ENCODE measurements around the gene KCTD19. TPM values are rescaled to one million over a fixed set of nuclear protein-coding genes. Genes with fewer than 3 reads are reported as not detected.

KCTD19 gene
- total and polyA plus RNA-seq, 4 donors = 0.07 to 5.1 (median 0.32) TPM

- Histone ChIP-seq H3K9me3 (ENCODE audit: control insufficient read depth in 4 of 4, insufficient read depth in 3 of 4, low read length in 3 of 4) (no peaks in the 10 kb centered on the region), H3K4me3 (no peak overlapping the region), H3K36me3 (ENCODE audit: control insufficient read depth in 4 of 4, insufficient read depth in 4 of 4, low read length in 4 of 4) (no peaks in the 10 kb centered on the region), H3K4me1 (ENCODE audit: control insufficient read depth in 5 of 5, insufficient read depth in 5 of 5, low read length in 5 of 5) (peaks cover 0 to 10% (median 0%) of the 10 kb centered on the region in 5 donors), H3K9ac (ENCODE audit: insufficient read depth in 1 of 2, low read length in 2 of 2) (no peak overlapping the region), H3K27ac (ENCODE audit: low read depth in 1 of 2, low read length in 1 of 2) (no peak overlapping the region), H3K27me3 (ENCODE audit: control insufficient read depth in 3 of 3, insufficient read depth in 3 of 3, low read length in 2 of 3) (no peaks in the 10 kb centered on the region)
- TF ChIP-seq CTCF (IDR thresholded peaks at IDR 0.05; ENCODE audit: control extremely low read depth, extremely low read depth) = no peak
- WGBS, 2 donors = 72 to 86% methylated on average over 5 of the region's 5 CpGs
- DNase-seq (no peak), ATAC-seq (ENCODE audit: insufficient read depth, low FRiP score) (no peak)
These were observed 3.4 kb upstream of the KCTD19 start for GRCh38 chr16:67329901-67330300.

- no peak for TF ChIP-seq CTCF (IDR thresholded peaks at IDR 0.05; ENCODE audit: control extremely low read depth, extremely low read depth)
- no peak for ATAC-seq (ENCODE audit: insufficient read depth, low FRiP score)
- Histone ChIP-seq H3K36me3 (ENCODE audit: control insufficient read depth in 4 of 4, insufficient read depth in 4 of 4, low read length in 4 of 4) (no peaks in the 10 kb centered on the region), H3K4me3 (no peak overlapping the region), H3K27ac (ENCODE audit: low read depth in 1 of 2, low read length in 1 of 2) (no peak overlapping the region), H3K9ac (ENCODE audit: insufficient read depth in 1 of 2, low read length in 2 of 2) (no peak overlapping the region), H3K9me3 (ENCODE audit: control insufficient read depth in 4 of 4, insufficient read depth in 3 of 4, low read length in 3 of 4) (no peaks in the 10 kb centered on the region), H3K4me1 (ENCODE audit: control insufficient read depth in 5 of 5, insufficient read depth in 5 of 5, low read length in 5 of 5) (peaks cover 0 to 10% (median 0%) of the 10 kb centered on the region in 5 donors), H3K27me3 (ENCODE audit: control insufficient read depth in 3 of 3, insufficient read depth in 3 of 3, low read length in 2 of 3) (peaks cover 0 to 3% (median 0%) of the 10 kb centered on the region in 3 donors)
- WGBS, 2 donors = 43 to 44% methylated on average over 3 of the region's 3 CpGs
- no peak for DNase-seq
These were observed 1.2 kb upstream of the KCTD19 start for GRCh38 chr16:67327743-67328142.

GRCh38 chr16:67326115-67326471, 448 bp downstream of the KCTD19 start:
- DNase-seq (no peak), ATAC-seq (ENCODE audit: insufficient read depth, low FRiP score) (no peak)
- 26 to 29% methylated on average over 11 of the region's 11 CpGs for WGBS, 2 donors
- Histone ChIP-seq H3K4me1 (ENCODE audit: control insufficient read depth in 5 of 5, insufficient read depth in 5 of 5, low read length in 5 of 5) (peaks cover 0 to 10% (median 0%) of the 10 kb centered on the region in 5 donors), H3K27me3 (ENCODE audit: control insufficient read depth in 3 of 3, insufficient read depth in 3 of 3, low read length in 2 of 3) (peaks cover 0 to 3% (median 0%) of the 10 kb centered on the region in 3 donors), H3K27ac (ENCODE audit: low read depth in 1 of 2, low read length in 1 of 2) (no peak overlapping the region), H3K9ac (ENCODE audit: insufficient read depth in 1 of 2, low read length in 2 of 2) (peak overlapping the region; percentile 28 to 47), H3K4me3 (no peak overlapping the region), H3K9me3 (ENCODE audit: control insufficient read depth in 4 of 4, insufficient read depth in 3 of 4, low read length in 3 of 4) (no peaks in the 10 kb centered on the region), H3K36me3 (ENCODE audit: control insufficient read depth in 4 of 4, insufficient read depth in 4 of 4, low read length in 4 of 4) (no peaks in the 10 kb centered on the region)
- no peak for TF ChIP-seq CTCF (IDR thresholded peaks at IDR 0.05; ENCODE audit: control extremely low read depth, extremely low read depth)

- no peak overlapping the region for H3K27ac ChIP-seq (ENCODE audit: low read depth in 1 of 2, low read length in 1 of 2)
- no peaks in the 10 kb centered on the region for H3K4me1 ChIP-seq (ENCODE audit: control insufficient read depth in 5 of 5, insufficient read depth in 5 of 5, low read length in 5 of 5)
- H3K36me3 ChIP-seq (ENCODE audit: control insufficient read depth in 4 of 4, insufficient read depth in 4 of 4, low read length in 4 of 4) = no peaks in the 10 kb centered on the region
- ATAC-seq (ENCODE audit: insufficient read depth, low FRiP score) (no peak), DNase-seq (peak in 2 of 3 donors; percentile 27 to 41)
- H3K9me3 ChIP-seq (ENCODE audit: control insufficient read depth in 4 of 4, insufficient read depth in 3 of 4, low read length in 3 of 4) = no peaks in the 10 kb centered on the region
- no peak overlapping the region for H3K9ac ChIP-seq (ENCODE audit: insufficient read depth in 1 of 2, low read length in 2 of 2)
- no peak for TF ChIP-seq CTCF (IDR thresholded peaks at IDR 0.05; ENCODE audit: control extremely low read depth, extremely low read depth)
- peaks cover 0 to 4% (median 0%) of the 10 kb centered on the region in 3 donors for H3K27me3 ChIP-seq (ENCODE audit: control insufficient read depth in 3 of 3, insufficient read depth in 3 of 3, low read length in 2 of 3)
- no peak overlapping the region for H3K4me3 ChIP-seq
These were observed 8.7 kb downstream of the KCTD19 start for GRCh38 chr16:67317853-67318252.
